GM10266 (cell line): ENCODE measurements around the gene OVCH2.

Experiments
- DNase-seq: peaks from one replicate; pipeline ENCODE4 v3.0.0; 2012; ENCODE audit errors: extremely low spot score
- CTCF ChIP-seq: IDR thresholded peaks from 2 replicates; pipeline ENCODE4 v1.5.1; 2012; ENCODE audit warnings: mild to moderate bottlenecking, low read depth; ENCODE audit not compliant: control insufficient read depth, insufficient read depth; ENCODE audit errors: missing control alignments

OVCH2 gene

GRCh38 chr11:7651140-7651551, 55.1 kb downstream of the OVCH2 start:
- no peak for TF ChIP-seq CTCF
- no peak for DNase-seq

- no peak for DNase-seq
- no peak for TF ChIP-seq CTCF
Measured at GRCh38 chr11:7648264-7648663, 58.0 kb downstream of the OVCH2 start.

- TF ChIP-seq CTCF: no peak
- no peak for DNase-seq
Measured at GRCh38 chr11:7646866-7647265, 59.4 kb downstream of the OVCH2 start.

GRCh38 chr11:7645206-7645605, 61.1 kb downstream of the OVCH2 start:
- no peak for TF ChIP-seq CTCF
- no peak for DNase-seq

- TF ChIP-seq CTCF: no peak
- DNase-seq: no peak
Measured at GRCh38 chr11:7643314-7643713, 63.0 kb downstream of the OVCH2 start.

GRCh38 chr11:7642747-7643146, 63.5 kb downstream of the OVCH2 start:
- no peak for DNase-seq

GRCh38 chr11:7640816-7641215, 65.5 kb downstream of the OVCH2 start:
- TF ChIP-seq CTCF: no peak
- DNase-seq: no peak

More at GRCh38 chr11:7642747-7643146, 63.5 kb downstream of the OVCH2 start:
- TF ChIP-seq CTCF: no peak
